ENCODE measurements around the gene FAM204A. TPM values are rescaled to one million over a fixed set of nuclear protein-coding genes. Genes with fewer than 3 reads are reported as not detected.

The FAM204A gene
- total RNA-seq, 4 donors from 2014 or later, result 58.6 to 78.7 (median 69.3) TPM

GRCh38 chr10:118358327-118358726, 16.2 kb upstream of the FAM204A start:
- no peaks in the 10 kb centered on the region for H3K36me3 ChIP-seq
- no peak for DNase-seq (ENCODE audit: extremely low spot score)
- no peak for TF ChIP-seq POLR2A (IDR thresholded peaks at IDR 0.05; ENCODE audit: low read depth)
- no peak for TF ChIP-seq POLR2AphosphoS5 (IDR thresholded peaks at IDR 0.05)
- TF ChIP-seq EP300 (IDR thresholded peaks at IDR 0.05), result no peak
- no peak for TF ChIP-seq CTCF (IDR thresholded peaks at IDR 0.05)
- no peaks in the 10 kb centered on the region for H3K9me3 ChIP-seq
- no peak overlapping the region for H3K4me3 ChIP-seq
- H3K4me1 ChIP-seq, result no peaks in the 10 kb centered on the region
- H3K27me3 ChIP-seq, result no peaks in the 10 kb centered on the region
- 87% methylated on average over 6 of the region's 6 CpGs for WGBS
- H3K27ac ChIP-seq (replicated peaks in 1 of 4), result no peak overlapping the region
- intact Hi-C loops (cut with DNase I), result no loop called here

GRCh38 chr10:118357841-118358240, 15.7 kb upstream of the FAM204A start:
- Histone ChIP-seq H3K27ac (replicated peaks in 1 of 4) (no peak overlapping the region), H3K36me3 (no peaks in the 10 kb centered on the region), H3K9me3 (no peaks in the 10 kb centered on the region), H3K4me3 (no peak overlapping the region), H3K27me3 (no peaks in the 10 kb centered on the region), H3K4me1 (no peaks in the 10 kb centered on the region)
- TF ChIP-seq EP300 (IDR thresholded peaks at IDR 0.05) (no peak), POLR2AphosphoS5 (IDR thresholded peaks at IDR 0.05) (no peak)
- intact Hi-C loops (cut with DNase I), result no loop called here
- 70% methylated on average over 3 of the region's 3 CpGs for WGBS
- DNase-seq (ENCODE audit: extremely low spot score), result no peak

- Histone ChIP-seq H3K27ac (replicated peaks in 1 of 4) (no peak overlapping the region), H3K27me3 (peaks cover 0 to 5% (median 0%) of the 10 kb centered on the region in 4 donors), H3K9me3 (no peaks in the 10 kb centered on the region), H3K36me3 (no peaks in the 10 kb centered on the region), H3K4me3 (no peak overlapping the region), H3K4me1 (no peaks in the 10 kb centered on the region)
- intact Hi-C loops (cut with DNase I), result no loop called here
- DNase-seq (ENCODE audit: extremely low spot score), result no peak
- TF ChIP-seq POLR2A (IDR thresholded peaks at IDR 0.05; ENCODE audit: low read depth) (no peak), EP300 (IDR thresholded peaks at IDR 0.05) (no peak), CTCF (IDR thresholded peaks at IDR 0.05) (no peak), POLR2AphosphoS5 (IDR thresholded peaks at IDR 0.05) (no peak)
- 93% methylated on average over 2 of the region's 2 CpGs for WGBS
Measured at GRCh38 chr10:118356628-118357027, 14.5 kb upstream of the FAM204A start.

GRCh38 chr10:118355234-118355633, 13.1 kb upstream of the FAM204A start:
- Histone ChIP-seq H3K36me3 (no peaks in the 10 kb centered on the region), H3K27ac (replicated peaks in 1 of 4) (no peak overlapping the region), H3K9me3 (no peaks in the 10 kb centered on the region), H3K4me3 (no peak overlapping the region), H3K4me1 (no peaks in the 10 kb centered on the region), H3K27me3 (peaks cover 0 to 7% (median 0%) of the 10 kb centered on the region in 4 donors)
- TF ChIP-seq CTCF (IDR thresholded peaks at IDR 0.05), result no peak
- no peak for TF ChIP-seq POLR2A (IDR thresholded peaks at IDR 0.05; ENCODE audit: low read depth)
- no peak for TF ChIP-seq POLR2AphosphoS5 (IDR thresholded peaks at IDR 0.05)
- TF ChIP-seq EP300 (IDR thresholded peaks at IDR 0.05), result no peak
- DNase-seq (ENCODE audit: extremely low spot score), result no peak
- WGBS, result 75% methylated on average over 3 of the region's 3 CpGs
- intact Hi-C loops (cut with DNase I), result no loop called here

GRCh38 chr10:118349235-118349634, 7.1 kb upstream of the FAM204A start:
- Histone ChIP-seq H3K4me3 (no peak overlapping the region), H3K9me3 (no peaks in the 10 kb centered on the region), H3K36me3 (no peaks in the 10 kb centered on the region), H3K4me1 (no peaks in the 10 kb centered on the region), H3K27me3 (peaks cover 0 to 7% (median 0%) of the 10 kb centered on the region in 4 donors), H3K27ac (replicated peaks in 1 of 4) (no peak overlapping the region)
- intact Hi-C loops (cut with DNase I), result no loop called here
- 80% methylated on average over 3 of the region's 3 CpGs for WGBS
- TF ChIP-seq POLR2A (IDR thresholded peaks at IDR 0.05; ENCODE audit: low read depth) (no peak), POLR2AphosphoS5 (IDR thresholded peaks at IDR 0.05) (no peak), CTCF (IDR thresholded peaks at IDR 0.05) (no peak), EP300 (IDR thresholded peaks at IDR 0.05) (no peak)
- DNase-seq (ENCODE audit: extremely low spot score), result no peak
